WI38 (cell line): Measurements from ENCODE around the gene PSMD1.

ENCODE experiments used
- H3K4me3 ChIP-seq: 2 replicates; pipeline ENCODE4 v1.5.1; 2011; ENCODE audit warnings: low read depth, mild to moderate bottlenecking, control low read depth, low read length
- TF ChIP-seq, protein P1 (sequence below): IDR thresholded peaks from 2 replicates; pipeline ENCODE4 v1.5.1; 2012; ENCODE audit warnings: low read depth, mild to moderate bottlenecking, control low read depth, low read length

The PSMD1 gene

DNA sequence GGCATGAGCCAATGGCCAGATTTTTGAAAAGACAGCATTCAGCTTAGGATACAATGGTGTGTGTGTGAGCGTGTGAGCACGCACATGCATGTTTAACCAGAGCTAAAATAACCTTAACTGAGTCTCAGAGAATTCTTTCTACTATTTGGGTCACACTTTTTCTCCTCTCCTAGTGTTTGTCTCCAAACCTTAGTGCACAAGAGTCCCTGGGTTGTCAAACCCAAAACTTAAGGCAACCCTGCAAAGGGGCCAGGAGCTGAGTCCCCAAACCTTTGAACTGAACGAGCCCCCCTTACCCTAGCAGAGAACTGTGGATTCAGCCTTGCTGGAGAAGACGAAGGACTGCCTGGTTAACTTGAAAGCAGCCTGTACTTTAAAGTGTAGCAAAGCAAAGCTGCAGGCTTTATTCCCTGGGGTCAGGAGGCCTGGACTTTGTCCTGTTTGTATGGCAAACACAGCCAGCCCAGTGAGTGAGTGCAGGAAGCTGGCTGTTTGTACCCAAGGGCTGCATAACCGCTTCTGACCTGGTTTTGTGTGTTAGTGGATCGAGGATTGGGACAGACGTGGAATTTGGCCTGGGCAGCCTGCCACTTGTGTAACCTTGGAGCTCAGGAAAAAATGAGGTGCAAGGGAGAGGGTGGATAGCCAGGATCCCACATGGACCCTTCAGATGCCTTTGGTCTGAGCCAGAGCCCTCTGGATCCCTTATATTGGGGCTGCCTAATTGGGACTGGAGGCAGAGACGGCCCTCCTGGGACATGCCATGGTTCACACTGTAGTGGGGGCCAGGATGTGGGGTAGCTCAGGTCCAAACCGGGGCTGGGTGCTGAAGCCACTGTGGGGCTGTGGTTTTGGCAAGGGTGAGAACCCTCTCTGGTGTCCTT is 6.4 kb upstream of the PSMD1 start:
- TF ChIP-seq, protein P1, sequence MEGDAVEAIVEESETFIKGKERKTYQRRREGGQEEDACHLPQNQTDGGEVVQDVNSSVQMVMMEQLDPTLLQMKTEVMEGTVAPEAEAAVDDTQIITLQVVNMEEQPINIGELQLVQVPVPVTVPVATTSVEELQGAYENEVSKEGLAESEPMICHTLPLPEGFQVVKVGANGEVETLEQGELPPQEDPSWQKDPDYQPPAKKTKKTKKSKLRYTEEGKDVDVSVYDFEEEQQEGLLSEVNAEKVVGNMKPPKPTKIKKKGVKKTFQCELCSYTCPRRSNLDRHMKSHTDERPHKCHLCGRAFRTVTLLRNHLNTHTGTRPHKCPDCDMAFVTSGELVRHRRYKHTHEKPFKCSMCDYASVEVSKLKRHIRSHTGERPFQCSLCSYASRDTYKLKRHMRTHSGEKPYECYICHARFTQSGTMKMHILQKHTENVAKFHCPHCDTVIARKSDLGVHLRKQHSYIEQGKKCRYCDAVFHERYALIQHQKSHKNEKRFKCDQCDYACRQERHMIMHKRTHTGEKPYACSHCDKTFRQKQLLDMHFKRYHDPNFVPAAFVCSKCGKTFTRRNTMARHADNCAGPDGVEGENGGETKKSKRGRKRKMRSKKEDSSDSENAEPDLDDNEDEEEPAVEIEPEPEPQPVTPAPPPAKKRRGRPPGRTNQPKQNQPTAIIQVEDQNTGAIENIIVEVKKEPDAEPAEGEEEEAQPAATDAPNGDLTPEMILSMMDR: no peak

DNA sequence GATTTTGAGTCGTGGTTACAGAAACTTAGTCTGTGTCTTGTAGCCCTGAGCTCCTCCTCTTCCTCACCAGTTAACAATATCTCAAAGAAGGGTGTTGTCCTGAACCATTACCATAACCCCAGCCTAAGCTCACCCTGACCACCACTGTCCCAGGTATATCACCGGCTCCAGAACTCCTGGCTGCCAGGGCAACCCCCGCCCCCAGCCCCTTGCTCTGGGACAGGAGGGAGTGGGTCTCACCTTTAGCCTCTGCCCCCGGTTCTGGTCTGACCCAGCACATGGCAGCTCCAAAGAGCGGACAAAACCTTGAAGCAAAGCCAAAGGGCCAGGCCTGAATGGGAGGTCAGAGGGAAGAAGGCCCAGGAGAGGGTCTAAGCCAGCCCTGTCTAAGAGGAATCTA is 5.6 kb upstream of the PSMD1 start:
- TF ChIP-seq, protein P1: no peak

More for the DNA sequence above, 6.4 kb upstream of the PSMD1 start:
- no peak overlapping the region for H3K4me3 ChIP-seq

DNA sequence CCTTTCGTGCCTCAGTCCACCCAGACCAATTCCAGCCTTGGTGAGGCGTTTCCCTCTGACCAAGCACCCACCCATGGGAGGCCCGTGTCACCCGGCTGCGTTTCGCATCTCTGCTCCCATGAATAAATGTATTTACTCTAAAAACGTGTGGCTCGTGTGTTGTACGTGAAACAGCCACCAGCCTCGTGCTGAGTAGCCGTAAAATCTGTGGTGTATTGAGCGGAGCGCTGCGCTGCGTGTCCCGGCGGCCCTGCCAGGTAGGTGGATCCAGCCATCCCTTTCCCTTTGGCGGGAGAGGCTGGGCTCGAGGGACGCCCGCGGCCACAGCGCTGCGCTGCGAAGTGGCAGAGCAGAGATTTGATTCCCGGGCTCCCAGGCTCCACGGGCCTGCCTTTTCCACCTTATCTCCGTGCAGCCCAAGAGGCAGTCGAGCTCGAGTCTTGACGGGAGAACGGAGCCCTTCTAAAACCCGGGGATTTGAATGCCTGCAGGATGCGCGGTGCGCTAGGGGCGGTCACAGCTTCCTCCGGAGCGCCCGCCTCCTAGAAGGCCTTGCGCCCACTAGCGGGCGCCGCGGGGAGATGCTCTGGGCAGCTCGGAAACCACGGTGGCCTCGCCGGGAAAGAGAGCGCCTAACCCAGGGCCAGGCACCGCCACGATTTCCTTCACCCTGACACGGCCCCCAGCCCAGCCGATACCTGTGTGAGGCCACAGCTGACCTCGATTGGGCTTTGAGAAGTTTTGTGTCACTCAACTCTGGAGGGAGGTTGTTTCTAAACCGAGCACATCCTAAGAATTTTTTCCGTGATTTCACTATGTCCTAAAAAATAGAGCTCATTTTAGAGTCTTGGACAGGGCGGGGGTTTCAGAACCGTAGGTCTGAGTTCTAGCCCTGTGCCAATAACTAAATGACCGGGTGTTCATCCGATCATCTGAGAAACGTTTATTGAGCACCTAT is 3.9 kb upstream of the PSMD1 start:
- peak overlapping the region; percentile 64 for H3K4me3 ChIP-seq
- TF ChIP-seq, protein P1: peak; percentile 92

More for the DNA sequence above, 5.6 kb upstream of the PSMD1 start:
- no peak overlapping the region for H3K4me3 ChIP-seq

DNA sequence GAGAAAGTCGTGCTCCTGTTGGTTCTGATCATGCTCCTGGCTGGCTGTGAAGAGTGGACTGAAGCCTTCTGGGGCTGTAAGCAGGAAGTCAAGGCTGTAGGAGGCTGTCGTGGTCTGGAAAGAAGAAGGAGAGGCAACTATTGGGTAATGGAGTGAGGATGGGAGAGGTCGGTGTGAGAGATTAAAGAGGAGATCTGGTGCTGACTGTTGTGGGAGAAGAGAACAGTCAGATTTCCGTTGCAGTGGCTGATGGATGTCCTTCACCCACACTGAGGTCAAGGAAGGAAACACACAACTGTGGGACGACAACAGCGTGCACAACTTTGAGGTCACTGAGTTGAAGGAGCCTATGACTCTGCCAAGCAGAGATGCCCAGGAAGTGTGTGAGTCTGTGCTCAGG is 2.8 kb upstream of the PSMD1 start:
- TF ChIP-seq, protein P1: no peak
- H3K4me3 ChIP-seq: no peak overlapping the region

DNA sequence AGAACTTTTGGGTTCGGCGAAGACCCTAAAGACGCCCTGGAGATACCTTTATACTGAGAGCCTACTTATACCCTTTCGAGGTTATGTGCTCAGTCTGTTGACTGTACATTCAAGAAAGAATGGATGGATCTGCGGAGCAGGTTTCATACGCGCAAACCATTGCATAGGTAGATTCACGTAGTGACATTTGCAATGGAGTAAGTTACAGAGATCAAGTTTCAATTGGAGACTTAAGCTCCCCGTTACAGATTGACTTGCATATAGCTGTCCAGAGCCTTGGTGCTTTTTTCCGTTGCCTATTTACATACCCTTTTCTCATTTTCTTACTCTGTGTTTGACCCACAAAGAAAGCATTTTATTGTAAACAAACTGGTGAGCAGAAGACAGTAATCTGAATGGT is 923 bp downstream of the PSMD1 start:
- TF ChIP-seq, protein P1: no peak
- peak overlapping the region; percentile 100 for H3K4me3 ChIP-seq

DNA sequence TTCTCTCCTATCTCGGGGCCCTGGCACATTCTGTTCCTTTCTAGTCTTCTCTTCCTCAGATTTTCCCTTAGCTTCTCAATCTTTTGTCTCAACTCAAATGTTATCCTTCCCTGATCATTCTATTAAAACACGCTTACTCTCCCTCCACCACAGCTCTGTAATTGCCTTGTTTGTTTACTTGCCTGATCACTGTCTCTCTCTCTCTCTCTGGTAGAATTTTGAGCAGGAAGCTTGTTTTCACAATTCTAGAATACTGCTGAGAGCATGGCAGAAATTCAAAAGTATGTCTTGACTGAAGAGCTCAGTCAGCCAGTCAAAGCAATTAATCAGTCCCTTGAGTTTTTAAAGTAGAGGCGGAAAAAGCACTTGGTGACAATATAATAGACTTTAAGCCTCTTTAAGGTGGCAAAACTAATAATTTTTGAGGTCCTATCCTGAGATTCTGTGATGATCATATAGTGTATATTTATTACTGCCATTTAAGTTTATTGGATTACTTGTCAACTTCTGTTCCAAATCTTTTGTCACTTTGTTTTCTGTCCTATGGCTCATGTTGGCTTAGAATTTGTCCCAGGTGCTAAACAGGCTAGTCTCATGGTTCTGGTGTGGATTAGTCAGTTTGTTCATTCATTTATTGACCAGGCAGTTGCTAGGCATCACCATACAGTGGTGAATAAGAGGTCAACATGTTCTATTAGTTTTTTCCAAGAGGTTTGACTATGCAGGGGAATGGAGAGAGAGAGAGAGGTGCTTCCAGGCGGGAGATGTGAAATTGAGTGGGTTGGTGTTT is 2.3 kb downstream of the PSMD1 start:
- TF ChIP-seq, protein P1: no peak
- H3K4me3 ChIP-seq: no peak overlapping the region
